Measurements from ENCODE around the gene SLC23A2.
A peak's percentile ranks its signal among the peaks of the same experiment; 100 is the strongest.

Gene SLC23A2

GRCh38 chr20:4837760-4838159, 163.6 kb downstream of the SLC23A2 start:
- no peak for DNase-seq

GRCh38 chr20:4836935-4837334, 164.4 kb downstream of the SLC23A2 start:
- DNase-seq = no peak

- DNase-seq = no peak
Observed at GRCh38 chr20:4836473-4836872, 164.8 kb downstream of the SLC23A2 start.

GRCh38 chr20:4835244-4836177, 165.8 kb downstream of the SLC23A2 start:
- DNase-seq = no peak

GRCh38 chr20:4833074-4833728, 168.1 kb downstream of the SLC23A2 start:
- no peak for DNase-seq

GRCh38 chr20:4832469-4832868, 168.8 kb downstream of the SLC23A2 start:
- DNase-seq = no peak

GRCh38 chr20:4830696-4831095, 170.6 kb downstream of the SLC23A2 start:
- no peak for DNase-seq

GRCh38 chr20:4830259-4830658, 171.1 kb downstream of the SLC23A2 start:
- no peak for DNase-seq

- DNase-seq = no peak
Observed at GRCh38 chr20:4829514-4830215, 171.6 kb downstream of the SLC23A2 start.

- no peak for DNase-seq
Observed at GRCh38 chr20:4828830-4829513, 172.3 kb downstream of the SLC23A2 start.

GRCh38 chr20:4821590-4821989, 179.7 kb downstream of the SLC23A2 start:
- no peak for DNase-seq

GRCh38 chr20:4820806-4821518, 180.3 kb downstream of the SLC23A2 start:
- DNase-seq = no peak

GRCh38 chr20:4819901-4820300, 181.4 kb downstream of the SLC23A2 start:
- DNase-seq = no peak

- no peak for DNase-seq
Observed at GRCh38 chr20:4817230-4817671, 184.1 kb downstream of the SLC23A2 start.

- DNase-seq = no peak
Observed at GRCh38 chr20:4815628-4816027, 185.7 kb downstream of the SLC23A2 start.

GRCh38 chr20:4814696-4815252, 186.5 kb downstream of the SLC23A2 start:
- peak; percentile 65 to 72 for DNase-seq

- DNase-seq = no peak
Observed at GRCh38 chr20:4813863-4814695, 187.2 kb downstream of the SLC23A2 start.

GRCh38 chr20:4813076-4813862, 188.0 kb downstream of the SLC23A2 start:
- peak; percentile 31 to 46 for DNase-seq

- DNase-seq = peak; percentile 20 to 22
Observed at GRCh38 chr20:4812641-4813075, 188.7 kb downstream of the SLC23A2 start.

GRCh38 chr20:4812216-4812615, 189.1 kb downstream of the SLC23A2 start:
- peak; percentile 20 to 28 for DNase-seq

All from activated CD4-positive, alpha-beta T cell treated with anti-CD3 and anti-CD28 coated beads, Interleukin-2, amount 50 U/mL, for 48 hours (primary cell).